Natural killer cell (primary cell): ENCODE results near the gene EPB42. TPM values are rescaled to one million over a fixed set of nuclear protein-coding genes. Genes with fewer than 3 reads are reported as not detected.

Experiments
- ATAC-seq, 3 donors: fragments of 150-1000 bp in 2 of 3; fragments of 200-7000 bp in 1 of 3; cut with Tn5 transposase; 1 replicate in 1 of 3; 2 replicates in 2 of 3; pipeline ENCODE4 v1.10.0; 2021; ENCODE audit warnings: mild to moderate bottlenecking in 2 of 3, moderate library complexity in 2 of 3
- DNase-seq, 2 donors: peaks; one replicate each; pipeline versions ENCODE4 v3.0.0 to v3.0.0-alpha.2; 2013 to 2021; ENCODE audit warnings: mixed read lengths in 1 of 2
- H3K27ac ChIP-seq: one replicate; pipeline ENCODE4 v1.5.1; 2013; ENCODE audit warnings: mild to moderate bottlenecking, low read length
- H3K27me3 ChIP-seq: one replicate; pipeline ENCODE4 v1.6.1; 2013; ENCODE audit warnings: low read length; ENCODE audit not compliant: control insufficient read depth, insufficient read depth
- H3K36me3 ChIP-seq: one replicate; pipeline ENCODE4 v1.6.1; 2013; ENCODE audit warnings: low read length; ENCODE audit not compliant: control insufficient read depth, insufficient read depth
- H3K4me1 ChIP-seq: one replicate; pipeline ENCODE4 v1.6.1; 2013; ENCODE audit warnings: low read length; ENCODE audit not compliant: control insufficient read depth, insufficient read depth
- H3K4me3 ChIP-seq: one replicate; pipeline ENCODE4 v1.5.1; 2013; ENCODE audit warnings: low read length
- H3K9me3 ChIP-seq: one replicate; pipeline ENCODE4 v1.6.1; 2013; ENCODE audit warnings: low read length; ENCODE audit not compliant: control insufficient read depth, insufficient read depth
- H3K27ac Mint-ChIP-seq, 2 donors: one replicate each; pipeline ENCODE4 v1.8.0; 2022; ENCODE audit warnings: mild to moderate bottlenecking in 2 of 2, mixed read lengths in 2 of 2, moderate library complexity in 1 of 2
- H3K27me3 Mint-ChIP-seq, 2 donors: one replicate each; pipeline ENCODE4 v1.8.0; 2022; ENCODE audit warnings: low read depth in 2 of 2, mixed read lengths in 2 of 2
- H3K36me3 Mint-ChIP-seq: one replicate; pipeline ENCODE4 v1.8.0; 2022; ENCODE audit warnings: mixed read lengths
- H3K4me1 Mint-ChIP-seq, 2 donors: one replicate each; pipeline ENCODE4 v1.8.0; 2022; ENCODE audit warnings: mixed read lengths in 2 of 2
- H3K4me3 Mint-ChIP-seq: one replicate; pipeline ENCODE4 v1.8.0; 2022; ENCODE audit warnings: mild to moderate bottlenecking, moderate library complexity, mixed read lengths
- H3K9me3 Mint-ChIP-seq, 2 donors: one replicate each; pipeline ENCODE4 v1.8.0; 2022; ENCODE audit warnings: mixed read lengths in 2 of 2
- WGBS: methylation state at CpG from one replicate; pipeline ENCODE4 v1.1.7; 2013; ENCODE audit warnings: missing lambda C conversion rate; ENCODE audit not compliant: insufficient coverage; 5-methylcytosine and 5-hydroxymethylcytosine counted together
- intact Hi-C: fragments of 100-400 bp; cut with micrococcal nuclease; formaldehyde crosslinking; loops from one replicate; pipeline ENCODE4 v1.14.2; 2022
- total RNA-seq, 4 donors: library from RNA; stranded (reverse); fragments of 120-200 nt in 1 of 4; gene quantifications; one replicate each; pipeline versions ENCODE4 v1.2.3 to v1.2.4, GENCODE V29; 2013 to 2022
- TF ChIP-seq, protein P1 (sequence below): fragments of 200-600 bp; IDR thresholded peaks from one replicate; pipeline ENCODE4 v1.8.0; 2022; ENCODE audit warnings: antibody characterized with exemption

Gene EPB42
- total RNA-seq, 3 donors from 2014 or later (not counting 1 experiment from before 2014, with no cell fraction given) = not detected

GRCh38 chr15:43209059-43209824 lies 11.6 kb downstream of the EPB42 start:
- H3K9me3 Mint-ChIP-seq = no peaks in the 10 kb centered on the region
- intact Hi-C loops = no loop called here

GRCh38 chr15:43208052-43209002 lies 12.5 kb downstream of the EPB42 start:
- 73% methylated on average over 23 of the region's 23 CpGs for WGBS
- no peak overlapping the region for H3K27ac Mint-ChIP-seq

More at GRCh38 chr15:43209059-43209824, 11.6 kb downstream of the EPB42 start:
- Histone ChIP-seq H3K27ac (no peak overlapping the region), H3K27me3 (no peaks in the 10 kb centered on the region), H3K4me3 (no peak overlapping the region), H3K9me3 (no peaks in the 10 kb centered on the region), H3K36me3 (no peaks in the 10 kb centered on the region), H3K4me1 (no peaks in the 10 kb centered on the region)
- no peak for ATAC-seq
- H3K27ac Mint-ChIP-seq = no peak overlapping the region
- peaks cover 0 to 2% of the 10 kb centered on the region in 2 donors for H3K4me1 Mint-ChIP-seq
- no peaks in the 10 kb centered on the region for H3K36me3 Mint-ChIP-seq
- WGBS = 80% methylated on average over 13 of the region's 13 CpGs
- no peak overlapping the region for H3K4me3 Mint-ChIP-seq
- no peak for DNase-seq
- H3K27me3 Mint-ChIP-seq = peaks cover 13 to 24% of the 10 kb centered on the region in 2 donors
- TF ChIP-seq, protein P1, sequence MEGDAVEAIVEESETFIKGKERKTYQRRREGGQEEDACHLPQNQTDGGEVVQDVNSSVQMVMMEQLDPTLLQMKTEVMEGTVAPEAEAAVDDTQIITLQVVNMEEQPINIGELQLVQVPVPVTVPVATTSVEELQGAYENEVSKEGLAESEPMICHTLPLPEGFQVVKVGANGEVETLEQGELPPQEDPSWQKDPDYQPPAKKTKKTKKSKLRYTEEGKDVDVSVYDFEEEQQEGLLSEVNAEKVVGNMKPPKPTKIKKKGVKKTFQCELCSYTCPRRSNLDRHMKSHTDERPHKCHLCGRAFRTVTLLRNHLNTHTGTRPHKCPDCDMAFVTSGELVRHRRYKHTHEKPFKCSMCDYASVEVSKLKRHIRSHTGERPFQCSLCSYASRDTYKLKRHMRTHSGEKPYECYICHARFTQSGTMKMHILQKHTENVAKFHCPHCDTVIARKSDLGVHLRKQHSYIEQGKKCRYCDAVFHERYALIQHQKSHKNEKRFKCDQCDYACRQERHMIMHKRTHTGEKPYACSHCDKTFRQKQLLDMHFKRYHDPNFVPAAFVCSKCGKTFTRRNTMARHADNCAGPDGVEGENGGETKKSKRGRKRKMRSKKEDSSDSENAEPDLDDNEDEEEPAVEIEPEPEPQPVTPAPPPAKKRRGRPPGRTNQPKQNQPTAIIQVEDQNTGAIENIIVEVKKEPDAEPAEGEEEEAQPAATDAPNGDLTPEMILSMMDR = no peak

GRCh38 chr15:43207024-43207423 lies 13.8 kb downstream of the EPB42 start:
- TF ChIP-seq, protein P1 = no peak
- Histone ChIP-seq H3K27ac (no peak overlapping the region), H3K27me3 (no peaks in the 10 kb centered on the region), H3K4me1 (no peaks in the 10 kb centered on the region), H3K9me3 (no peaks in the 10 kb centered on the region), H3K4me3 (no peak overlapping the region), H3K36me3 (no peaks in the 10 kb centered on the region)
- Mint-ChIP-seq H3K4me1 (peaks cover 0 to 6% of the 10 kb centered on the region in 2 donors), H3K27me3 (peaks cover 13 to 20% of the 10 kb centered on the region in 2 donors), H3K27ac (no peak overlapping the region), H3K36me3 (no peaks in the 10 kb centered on the region), H3K9me3 (no peaks in the 10 kb centered on the region), H3K4me3 (no peak overlapping the region)
- no peak for DNase-seq
- intact Hi-C loops = no loop called here
- WGBS = 93% methylated on average over 9 of the region's 9 CpGs
- ATAC-seq = no peak

More at GRCh38 chr15:43208052-43209002, 12.5 kb downstream of the EPB42 start:
- H3K4me1 ChIP-seq = no peaks in the 10 kb centered on the region
- TF ChIP-seq, protein P1 = no peak
- intact Hi-C loops = no loop called here
- DNase-seq (no peak), ATAC-seq (no peak)
- H3K27me3 ChIP-seq = no peaks in the 10 kb centered on the region
- no peak overlapping the region for H3K27ac ChIP-seq
- H3K9me3 ChIP-seq = no peaks in the 10 kb centered on the region
- no peak overlapping the region for H3K4me3 Mint-ChIP-seq
- H3K27me3 Mint-ChIP-seq = peaks cover 13 to 20% of the 10 kb centered on the region in 2 donors
- no peak overlapping the region for H3K4me3 ChIP-seq
- H3K36me3 Mint-ChIP-seq = no peaks in the 10 kb centered on the region
- no peaks in the 10 kb centered on the region for H3K36me3 ChIP-seq
- H3K4me1 Mint-ChIP-seq = peaks cover 0 to 6% of the 10 kb centered on the region in 2 donors
- no peaks in the 10 kb centered on the region for H3K9me3 Mint-ChIP-seq
